DND-41 (cell line): ENCODE measurements around the gene PDAP1.
A peak's percentile ranks its signal among the peaks of the same experiment; 100 is the strongest.

Source experiments
- ATAC-seq: fragments of 200-7000 bp; cut with Tn5 transposase; 3 replicates; pipeline ENCODE4 v1.9.1; 2021; ENCODE audit warnings: low read depth; ENCODE audit not compliant: insufficient read depth
- DNase-seq: peaks from one replicate; pipeline ENCODE4 v3.0.0-alpha.2; 2020
- H2AFZ ChIP-seq: 2 replicates; pipeline ENCODE4 v1.6.0; 2012; ENCODE audit warnings: low read depth, low read length
- H3K27ac ChIP-seq: 2 replicates; pipeline ENCODE4 v1.5.1; 2012; ENCODE audit warnings: low read length, inconsistent platforms
- H3K27me3 ChIP-seq: fragments of 200-600 bp; sonication (generic); 2 replicates; pipeline ENCODE4 v1.6.0; 2012; ENCODE audit warnings: low read length, mild to moderate bottlenecking, inconsistent platforms; ENCODE audit not compliant: insufficient read depth, poor library complexity
- H3K36me3 ChIP-seq: 2 replicates; pipeline ENCODE4 v1.5.1; 2012; ENCODE audit warnings: low read length, inconsistent platforms; ENCODE audit not compliant: insufficient read depth
- H3K4me1 ChIP-seq: 2 replicates; pipeline ENCODE4 v1.5.1; 2012; ENCODE audit warnings: mild to moderate bottlenecking, low read length; ENCODE audit not compliant: insufficient read depth
- H3K4me2 ChIP-seq: 2 replicates; pipeline ENCODE4 v1.6.0; 2012; ENCODE audit warnings: mild to moderate bottlenecking, moderate library complexity, low read length, inconsistent platforms; ENCODE audit not compliant: insufficient read depth
- H3K4me3 ChIP-seq, 2 experiments: fragments of 200-600 bp in 1 of 2; shearing (Covaris generic) in 1 of 2; 2 replicates each; pipeline ENCODE4 v1.5.1; 2012 to 2016; ENCODE audit warnings: inconsistent platforms in 2 of 2, low read length in 2 of 2, mild to moderate bottlenecking in 2 of 2, low read depth in 1 of 2, moderate library complexity in 1 of 2
- H3K79me2 ChIP-seq: 2 replicates; pipeline ENCODE4 v1.6.0; 2012; ENCODE audit warnings: low read length, inconsistent platforms; ENCODE audit not compliant: insufficient read depth
- H3K9ac ChIP-seq: 2 replicates; pipeline ENCODE4 v1.6.0; 2012; ENCODE audit warnings: low read depth, mild to moderate bottlenecking, inconsistent platforms, low read length, moderate library complexity
- H3K9me3 ChIP-seq: 2 replicates; pipeline ENCODE4 v1.5.1; 2012; ENCODE audit warnings: low read length, moderate library complexity, mild to moderate bottlenecking, inconsistent platforms; ENCODE audit not compliant: insufficient read depth, severe bottlenecking
- H4K20me1 ChIP-seq: 2 replicates; pipeline ENCODE4 v1.6.0; 2012; ENCODE audit warnings: low read length; ENCODE audit not compliant: insufficient read depth
- EZH2 ChIP-seq: IDR thresholded peaks from 3 replicates; pipeline ENCODE4 v1.6.1; 2012; ENCODE audit warnings: borderline replicate concordance, low read depth, mild to moderate bottlenecking, moderate library complexity, low read length, inconsistent platforms; ENCODE audit not compliant: severe bottlenecking
- TF ChIP-seq, protein P1 (sequence below): IDR thresholded peaks from 2 replicates; pipeline ENCODE4 v1.5.1; 2012; ENCODE audit warnings: borderline replicate concordance, low read length, moderate library complexity, mild to moderate bottlenecking; ENCODE audit not compliant: poor library complexity, severe bottlenecking; ENCODE audit errors: extremely low read depth

PDAP1 gene

GRCh38 chr7:99404977-99405320 lies 3.4 kb downstream of the PDAP1 start:
- H3K4me1 ChIP-seq, result peaks cover 40% of the 10 kb centered on the region
- peaks cover 64% of the 10 kb centered on the region for H3K36me3 ChIP-seq
- H3K79me2 ChIP-seq, result peaks cover 77% of the 10 kb centered on the region
- H3K9me3 ChIP-seq, result no peaks in the 10 kb centered on the region
- TF ChIP-seq, protein P1, sequence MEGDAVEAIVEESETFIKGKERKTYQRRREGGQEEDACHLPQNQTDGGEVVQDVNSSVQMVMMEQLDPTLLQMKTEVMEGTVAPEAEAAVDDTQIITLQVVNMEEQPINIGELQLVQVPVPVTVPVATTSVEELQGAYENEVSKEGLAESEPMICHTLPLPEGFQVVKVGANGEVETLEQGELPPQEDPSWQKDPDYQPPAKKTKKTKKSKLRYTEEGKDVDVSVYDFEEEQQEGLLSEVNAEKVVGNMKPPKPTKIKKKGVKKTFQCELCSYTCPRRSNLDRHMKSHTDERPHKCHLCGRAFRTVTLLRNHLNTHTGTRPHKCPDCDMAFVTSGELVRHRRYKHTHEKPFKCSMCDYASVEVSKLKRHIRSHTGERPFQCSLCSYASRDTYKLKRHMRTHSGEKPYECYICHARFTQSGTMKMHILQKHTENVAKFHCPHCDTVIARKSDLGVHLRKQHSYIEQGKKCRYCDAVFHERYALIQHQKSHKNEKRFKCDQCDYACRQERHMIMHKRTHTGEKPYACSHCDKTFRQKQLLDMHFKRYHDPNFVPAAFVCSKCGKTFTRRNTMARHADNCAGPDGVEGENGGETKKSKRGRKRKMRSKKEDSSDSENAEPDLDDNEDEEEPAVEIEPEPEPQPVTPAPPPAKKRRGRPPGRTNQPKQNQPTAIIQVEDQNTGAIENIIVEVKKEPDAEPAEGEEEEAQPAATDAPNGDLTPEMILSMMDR, result no peak
- TF ChIP-seq EZH2, result no peak
- no peak for ATAC-seq
- no peak overlapping the region for H2AFZ ChIP-seq
- peak overlapping the region; percentile 27 for H3K4me2 ChIP-seq
- H3K9ac ChIP-seq, result no peak overlapping the region
- no peak overlapping the region for H3K27ac ChIP-seq
- H3K27me3 ChIP-seq, result no peaks in the 10 kb centered on the region
- no peak for DNase-seq
- no peak overlapping the region for H3K4me3 ChIP-seq
- peaks cover 58% of the 10 kb centered on the region for H4K20me1 ChIP-seq

DNA sequence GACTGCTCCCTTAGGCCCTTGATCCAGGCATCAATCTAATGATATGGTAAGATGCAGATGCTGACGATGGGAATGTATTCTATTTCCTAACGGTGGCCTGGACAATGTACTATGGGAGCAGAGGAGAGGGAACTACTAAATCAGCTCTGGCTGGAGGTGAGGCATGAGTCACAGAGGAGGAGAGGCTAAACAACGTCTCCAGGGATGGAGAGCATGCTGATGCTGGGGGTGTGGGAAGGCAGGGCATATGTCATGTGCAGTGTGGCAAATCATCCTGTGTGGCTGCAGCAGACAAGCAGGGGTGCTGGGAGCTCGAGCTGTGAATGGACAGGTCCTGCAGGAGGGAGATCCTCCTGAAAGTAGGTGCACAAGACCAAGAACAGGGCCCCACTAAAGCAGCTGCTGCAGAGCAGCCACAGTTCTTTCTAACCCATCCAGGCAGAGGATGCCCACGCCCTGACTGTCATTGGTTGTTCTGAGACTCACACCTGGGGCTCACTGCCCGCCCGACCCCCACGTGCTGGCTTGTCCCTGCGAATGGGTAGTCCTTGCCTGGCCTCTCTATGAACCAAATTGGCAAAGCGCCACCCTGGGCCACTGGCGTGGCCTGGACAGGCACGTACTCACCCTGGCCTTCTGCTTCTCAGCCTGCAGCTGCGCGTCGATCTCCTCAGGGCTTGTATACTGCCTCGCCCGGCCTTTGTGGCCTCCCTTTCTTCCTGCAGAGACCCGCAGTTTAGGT lies 4.0 kb downstream of the PDAP1 start:
- Histone ChIP-seq H3K9ac (no peak overlapping the region), H3K9me3 (no peaks in the 10 kb centered on the region), H3K27me3 (no peaks in the 10 kb centered on the region), H3K4me1 (peaks cover 36% of the 10 kb centered on the region), H3K4me2 (peak overlapping the region; percentile 27), H2AFZ (no peak overlapping the region), H3K36me3 (peaks cover 70% of the 10 kb centered on the region), H3K4me3 (no peak overlapping the region), H4K20me1 (peaks cover 60% of the 10 kb centered on the region), H3K79me2 (peaks cover 72% of the 10 kb centered on the region), H3K27ac (no peak overlapping the region)
- DNase-seq (no peak), ATAC-seq (no peak)
- TF ChIP-seq, protein P1, result no peak
- no peak for TF ChIP-seq EZH2

DNA sequence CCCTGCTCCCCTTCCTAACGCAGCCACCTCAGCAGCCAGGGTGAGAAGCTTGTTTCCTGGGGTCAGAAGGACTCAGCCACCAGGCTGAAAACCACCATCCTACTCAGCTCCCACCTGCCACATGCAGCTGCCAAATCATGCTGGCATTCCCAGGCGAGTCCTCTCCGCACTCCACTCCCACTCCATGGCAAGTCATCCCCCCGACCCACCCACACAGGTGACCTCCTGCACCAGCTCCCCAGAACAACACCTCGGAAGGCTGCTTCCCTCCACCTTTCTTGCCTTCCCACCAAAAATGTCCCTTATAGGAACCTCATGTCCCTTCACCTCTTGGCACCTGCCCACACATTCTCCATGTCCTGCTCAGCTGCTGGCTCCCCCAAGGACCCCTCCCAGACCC lies 4.6 kb downstream of the PDAP1 start:
- Histone ChIP-seq H3K27ac (no peak overlapping the region), H3K27me3 (no peaks in the 10 kb centered on the region), H3K9ac (no peak overlapping the region), H3K4me2 (no peak overlapping the region), H3K79me2 (peaks cover 66% of the 10 kb centered on the region), H4K20me1 (peaks cover 66% of the 10 kb centered on the region), H2AFZ (no peak overlapping the region), H3K9me3 (no peaks in the 10 kb centered on the region), H3K36me3 (peaks cover 76% of the 10 kb centered on the region), H3K4me1 (peaks cover 36% of the 10 kb centered on the region), H3K4me3 (no peak overlapping the region)
- ATAC-seq, result no peak
- TF ChIP-seq, protein P1, result no peak
- TF ChIP-seq EZH2, result no peak
- DNase-seq, result no peak

DNA sequence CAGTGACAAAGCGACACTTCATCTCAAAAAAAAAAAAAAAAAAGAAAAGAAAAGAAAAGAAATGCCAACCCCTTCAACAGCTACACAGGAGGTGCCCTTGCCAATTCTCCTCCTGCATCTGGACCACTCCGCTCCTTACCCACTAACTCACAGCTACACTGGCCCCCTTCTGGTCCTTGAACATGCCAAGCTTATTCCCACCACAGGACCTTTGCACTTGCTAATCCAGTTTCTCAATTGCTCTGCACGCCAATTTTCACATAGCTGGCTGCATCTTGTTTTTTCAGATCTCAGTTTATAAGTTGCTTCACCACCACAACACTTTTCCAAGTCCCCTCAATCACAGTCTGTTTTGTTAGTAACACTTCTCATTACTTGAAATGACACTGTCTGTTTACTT lies 5.5 kb downstream of the PDAP1 start:
- H4K20me1 ChIP-seq, result peaks cover 73% of the 10 kb centered on the region
- no peak for DNase-seq
- H3K27ac ChIP-seq, result no peak overlapping the region
- no peak overlapping the region for H3K9ac ChIP-seq
- H3K4me1 ChIP-seq, result peaks cover 36% of the 10 kb centered on the region
- H3K79me2 ChIP-seq, result peaks cover 61% of the 10 kb centered on the region
- H3K9me3 ChIP-seq, result no peaks in the 10 kb centered on the region
- no peaks in the 10 kb centered on the region for H3K27me3 ChIP-seq
- TF ChIP-seq, protein P1, result no peak
- no peak for TF ChIP-seq EZH2
- no peak overlapping the region for H3K4me3 ChIP-seq
- peaks cover 81% of the 10 kb centered on the region for H3K36me3 ChIP-seq
- no peak overlapping the region for H3K4me2 ChIP-seq
- H2AFZ ChIP-seq, result no peak overlapping the region
- ATAC-seq, result no peak
